22Rv1 (cell line): ENCODE results near the gene DTNBP1.

Experiments used
- H3K27ac ChIP-seq: fragments of 450-650 bp; 2 replicates; pipeline ENCODE4 v1.5.1; 2017
- CTCF ChIP-seq: fragments of 450-650 bp; IDR thresholded peaks from 2 replicates; pipeline ENCODE4 v1.5.1; 2017; ENCODE audit warnings: mild to moderate bottlenecking
- ZFX ChIP-seq: fragments of 450-650 bp; IDR thresholded peaks from 2 replicates; pipeline ENCODE4 v1.6.1; 2017; ENCODE audit warnings: antibody characterized with exemption, borderline replicate concordance

Gene DTNBP1

DNA sequence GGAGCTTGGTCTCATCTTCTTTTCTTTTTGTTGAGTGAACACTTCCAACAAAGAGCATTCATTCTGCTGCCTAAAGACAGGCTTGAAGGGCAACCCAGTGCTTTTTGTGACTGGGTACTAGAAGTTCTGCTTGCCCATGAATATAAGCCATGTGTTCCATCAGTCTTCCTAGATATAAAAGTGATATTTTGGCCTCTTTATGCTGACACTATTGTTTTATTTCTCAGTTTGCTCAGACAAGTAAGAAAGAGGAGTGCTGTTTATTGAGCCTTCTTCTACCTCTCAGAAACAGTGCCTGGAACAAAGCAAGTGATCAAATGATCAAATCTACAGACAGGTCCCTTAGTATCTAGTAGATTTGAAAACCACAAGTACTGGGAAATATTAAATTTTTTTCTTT is 2.4 kb upstream of the DTNBP1 start:
- no peak overlapping the region for H3K27ac ChIP-seq
- TF ChIP-seq CTCF, result no peak
- no peak for TF ChIP-seq ZFX

- TF ChIP-seq CTCF (no peak), ZFX (no peak)
- peak overlapping the region; percentile 74 for H3K27ac ChIP-seq
Measured at GRCh38 chr6:15663130-15663871, 473 bp upstream of the DTNBP1 start.

DNA sequence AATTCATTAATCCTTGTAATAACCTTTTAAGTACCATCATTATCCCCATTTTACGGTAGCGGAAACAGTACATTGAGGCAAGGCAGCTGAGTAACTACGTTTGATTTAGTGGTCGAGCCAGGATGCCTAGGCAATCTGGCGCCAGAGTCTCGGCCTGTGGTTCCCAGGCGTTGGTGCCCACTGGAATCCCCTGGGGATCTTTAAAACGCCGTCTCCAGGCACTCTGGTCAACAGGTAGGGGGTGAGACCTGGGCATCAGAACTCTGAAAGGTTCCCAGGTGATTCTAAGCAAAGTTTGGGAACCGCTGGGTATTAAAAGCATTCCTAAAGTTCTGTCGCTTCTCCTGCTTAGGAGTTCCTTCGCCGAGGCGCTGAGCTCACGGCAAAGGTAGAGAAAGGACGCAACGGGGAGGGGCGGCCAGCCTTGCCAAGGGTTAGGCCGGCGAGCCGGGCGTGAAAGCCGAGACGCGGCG is 939 bp downstream of the DTNBP1 start:
- H3K27ac ChIP-seq, result peak overlapping the region; percentile 74
- TF ChIP-seq CTCF (no peak), ZFX (no peak)

DNA sequence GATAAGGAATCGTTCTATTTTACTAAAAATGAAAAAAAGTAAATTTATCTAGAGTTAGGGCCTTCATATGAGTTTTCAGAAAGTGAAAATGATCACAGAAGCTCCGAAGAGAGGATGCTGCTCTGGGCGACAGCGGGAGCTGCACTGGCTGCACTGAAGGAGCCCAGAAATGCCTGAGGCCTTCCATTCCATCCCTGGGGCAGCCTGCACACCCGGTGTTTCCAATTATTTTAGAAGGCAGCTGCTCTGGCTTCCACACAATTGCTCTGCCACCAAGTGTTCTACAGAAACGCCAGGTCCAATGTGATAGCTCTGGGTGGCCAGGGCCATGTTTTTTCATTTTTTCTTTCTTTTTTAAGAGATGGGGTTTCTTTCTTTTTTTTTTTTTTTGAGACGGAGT is 3.6 kb downstream of the DTNBP1 start:
- TF ChIP-seq CTCF (no peak), ZFX (no peak)
- H3K27ac ChIP-seq, result no peak overlapping the region

GRCh38 chr6:15658181-15658744 is 4.6 kb downstream of the DTNBP1 start:
- H3K27ac ChIP-seq, result no peak overlapping the region
- TF ChIP-seq ZFX, result no peak
- no peak for TF ChIP-seq CTCF

- H3K27ac ChIP-seq, result no peak overlapping the region
- TF ChIP-seq CTCF (no peak), ZFX (no peak)
Measured at GRCh38 chr6:15657290-15657689, 5.5 kb downstream of the DTNBP1 start.

GRCh38 chr6:15656145-15656544 is 6.7 kb downstream of the DTNBP1 start:
- TF ChIP-seq CTCF, result no peak
- TF ChIP-seq ZFX, result no peak
- no peak overlapping the region for H3K27ac ChIP-seq
